B cell (primary cell): ENCODE results near the gene NSD1. TPM values are rescaled to one million over a fixed set of nuclear protein-coding genes. Genes with fewer than 3 reads are reported as not detected.

ENCODE experiments used
- ATAC-seq: fragments of 200-7000 bp; cut with Tn5 transposase; one replicate; pipeline ENCODE4 v1.10.0; 2021; ENCODE audit warnings: low read depth, mild to moderate bottlenecking, moderate number of reproducible peaks, moderate library complexity
- CTCF ChIA-PET: fragments of 350-600 bp; sonication (Branson Sonifier 250); formaldehyde crosslinking; loops from one replicate; lab custom pipeline; 2021; ENCODE audit warnings: antibody characterized with exemption, inconsistent platforms; lab: Charles Lee
- POLR2A ChIA-PET: fragments of 350-600 bp; sonication (Branson Sonifier 250); formaldehyde crosslinking; loops from one replicate; lab custom pipeline; 2021; ENCODE audit warnings: antibody characterized with exemption; lab: Charles Lee
- DNase-seq: peaks from one replicate; pipeline ENCODE4 v3.0.0; 2013
- H2AFZ ChIP-seq: 2 replicates; pipeline ENCODE4 v1.6.1; 2012; ENCODE audit warnings: mild to moderate bottlenecking, low read depth, low read length; ENCODE audit not compliant: insufficient read depth, poor library complexity, severe bottlenecking
- H3K27ac ChIP-seq, 2 donors: 1 replicate in 1 of 2; 2 replicates in 1 of 2; pipeline ENCODE4 v1.5.1; 2012 to 2013; ENCODE audit warnings: low read length in 2 of 2, mild to moderate bottlenecking in 2 of 2, moderate library complexity in 1 of 2
- H3K27me3 ChIP-seq, 4 experiments: fragments of 200-600 bp in 1 of 4; sonication (generic) in 1 of 4; replicated peaks in 1 of 4; 1 replicate in 2 of 4; 2 replicates in 2 of 4; pipeline versions ENCODE4 v1.6.1 to v1.7.0; 2013 to 2016; ENCODE audit warnings: low read length in 3 of 4, mild to moderate bottlenecking in 2 of 4, mixed read lengths in 1 of 4, moderate library complexity in 1 of 4; ENCODE audit not compliant: insufficient read depth in 4 of 4, control insufficient read depth in 3 of 4; ENCODE audit errors: control extremely low read depth in 1 of 4
- H3K36me3 ChIP-seq, 2 experiments: replicated peaks in 1 of 2; 1 replicate in 1 of 2; 2 replicates in 1 of 2; pipeline versions ENCODE4 v1.6.1 to v1.7.1; 2013; ENCODE audit warnings: low read length in 1 of 2; ENCODE audit not compliant: insufficient read depth in 2 of 2, control insufficient read depth in 1 of 2; ENCODE audit errors: control extremely low read depth in 1 of 2, extremely low read depth in 1 of 2
- H3K4me1 ChIP-seq, 2 donors: fragments of 200-600 bp in 1 of 2; sonication (generic) in 1 of 2; 1 replicate in 1 of 2; 2 replicates in 1 of 2; pipeline versions ENCODE4 v1.5.1 to v1.6.1; 2013 to 2017; ENCODE audit warnings: low read length in 2 of 2; ENCODE audit not compliant: control insufficient read depth in 2 of 2, insufficient read depth in 2 of 2
- H3K4me2 ChIP-seq: replicated peaks from 2 replicates; pipeline ENCODE3; 2012; ENCODE audit warnings: mild to moderate bottlenecking, low read depth, low read length; ENCODE audit not compliant: poor library complexity, severe bottlenecking
- H3K4me3 ChIP-seq, 5 experiments: fragments of 200-600 bp in 1 of 5; sonication (generic) in 1 of 5; 1 replicate in 3 of 5; 2 replicates in 2 of 5; pipeline versions ENCODE4 v1.5.1 to v1.7.0; 2011 to 2016; ENCODE audit warnings: low read length in 4 of 5, mild to moderate bottlenecking in 4 of 5, low read depth in 2 of 5, control low read depth in 1 of 5, moderate library complexity in 1 of 5; ENCODE audit not compliant: insufficient read depth in 1 of 5; ENCODE audit errors: control extremely low read depth in 1 of 5, extremely low read depth in 1 of 5
- H3K79me2 ChIP-seq: fragments of 200-600 bp; sonication (generic); one replicate; pipeline ENCODE4 v1.6.0; 2016; ENCODE audit warnings: low read length; ENCODE audit not compliant: control insufficient read depth, insufficient read depth
- H3K9ac ChIP-seq: fragments of 200-600 bp; sonication (generic); 2 replicates; pipeline ENCODE4 v1.6.1; 2017; ENCODE audit warnings: mild to moderate bottlenecking, low read length, moderate library complexity
- H3K9me3 ChIP-seq, 3 donors: one replicate each; pipeline versions ENCODE4 v1.6.1 to v1.7.1; 2013; ENCODE audit warnings: low read length in 2 of 3; ENCODE audit not compliant: control insufficient read depth in 2 of 3, insufficient read depth in 1 of 3; ENCODE audit errors: control extremely low read depth in 1 of 3
- H4K20me1 ChIP-seq: 2 replicates; pipeline ENCODE4 v1.6.0; 2012; ENCODE audit warnings: mild to moderate bottlenecking, low read length; ENCODE audit not compliant: insufficient read depth, control insufficient read depth, poor library complexity, severe bottlenecking
- H3K27ac Mint-ChIP-seq: one replicate; pipeline ENCODE4 v1.8.0; 2021; ENCODE audit warnings: mixed read lengths
- H3K27me3 Mint-ChIP-seq: one replicate; pipeline ENCODE4 v1.8.0; 2021; ENCODE audit warnings: mixed read lengths
- H3K4me1 Mint-ChIP-seq: one replicate; pipeline ENCODE4 v1.8.0; 2021; ENCODE audit warnings: mixed read lengths
- H3K4me3 Mint-ChIP-seq: one replicate; pipeline ENCODE4 v1.8.0; 2021; ENCODE audit warnings: mixed read lengths
- H3K9me3 Mint-ChIP-seq: one replicate; pipeline ENCODE4 v1.8.0; 2022; ENCODE audit warnings: mixed read lengths; ENCODE audit not compliant: insufficient read depth
- EZH2 ChIP-seq: IDR thresholded peaks from 2 replicates; pipeline ENCODE4 v1.6.1; 2012; ENCODE audit warnings: borderline replicate concordance, low read depth, mild to moderate bottlenecking, moderate library complexity, low read length; ENCODE audit not compliant: insufficient read depth, poor library complexity, severe bottlenecking
- WGBS: methylation state at CpG from one replicate; pipeline ENCODE4 v1.1.5; 2013; ENCODE audit warnings: missing lambda C conversion rate; ENCODE audit not compliant: insufficient coverage; 5-methylcytosine and 5-hydroxymethylcytosine counted together
- intact Hi-C: fragments of 100-400 bp; cut with micrococcal nuclease; formaldehyde crosslinking; loops from one replicate; pipeline ENCODE4 v1.10.0; 2022
- polyA plus RNA-seq: library from polyadenylated mRNA; depleted of rRNA; stranded (reverse); fragments of >200 nt; gene quantifications from 2 replicates; pipeline ENCODE4 v1.2.3, GENCODE V29; 2012
- total RNA-seq, 2 donors: library from RNA; stranded (reverse); fragments of 120-200 nt in 1 of 2; gene quantifications; 1 replicate in 1 of 2; 2 replicates in 1 of 2; pipeline versions ENCODE4 v1.2.3 to v1.2.4, GENCODE V29; 2013 to 2022
- TF ChIP-seq, protein P1 (sequence below): fragments of 200-600 bp; IDR thresholded peaks from one replicate; pipeline ENCODE4 v1.8.0; 2022; ENCODE audit warnings: antibody characterized with exemption, mild to moderate bottlenecking

NSD1 gene
- total and polyA plus RNA-seq, 2 donors (not counting 1 experiment from before 2014, with no cell fraction given): 10.8 to 145 TPM

DNA sequence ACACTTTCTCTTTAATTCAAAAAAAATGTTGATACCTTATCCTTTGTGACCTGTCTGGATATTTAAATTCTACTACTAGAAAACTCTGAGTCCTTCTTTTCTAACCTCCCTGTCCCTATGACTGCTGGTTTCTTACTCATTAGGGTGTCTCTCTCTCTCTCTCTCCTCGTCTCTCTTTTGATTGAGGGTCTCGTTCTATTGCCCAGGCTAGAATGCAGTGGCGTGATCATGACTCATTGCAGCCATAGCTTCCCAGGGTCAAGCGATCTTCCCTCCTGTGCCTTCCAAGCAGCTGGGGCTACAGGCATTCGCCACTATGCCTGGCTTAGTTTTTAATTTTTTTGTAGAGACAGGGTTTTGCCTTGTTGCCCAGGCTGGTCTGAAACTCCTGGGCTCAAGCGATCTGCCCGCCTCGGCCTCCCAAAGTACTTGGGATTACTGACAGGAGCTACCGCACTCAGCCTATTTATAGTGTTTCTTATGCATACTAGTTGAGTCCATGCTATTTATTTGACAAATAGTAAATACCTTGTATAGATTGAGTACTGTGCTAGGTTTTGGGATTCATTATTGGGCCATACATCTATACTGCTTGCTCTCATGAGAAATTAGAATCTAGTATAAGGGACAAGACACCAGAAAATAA is 61.9 kb downstream of the NSD1 start:
- no peak for DNase-seq
- Histone ChIP-seq H2AFZ (no peak overlapping the region), H3K36me3 (peaks cover 11 to 47% of the 10 kb centered on the region in 2 experiments), H3K9me3 (no peaks in the 10 kb centered on the region), H3K4me2 (no peak overlapping the region), H4K20me1 (no peaks in the 10 kb centered on the region), H3K4me3 (no peak overlapping the region), H3K4me1 (peaks cover 0 to 8% of the 10 kb centered on the region in 2 donors), H3K9ac (no peak overlapping the region), H3K27me3 (no peaks in the 10 kb centered on the region), H3K27ac (no peak overlapping the region), H3K79me2 (peaks cover 39% of the 10 kb centered on the region)
- ChIA-PET POLR2A (no interaction called here), CTCF (no interaction called here)
- no peak for ATAC-seq
- WGBS: 96% methylated on average over 5 of the region's 9 CpGs
- intact Hi-C loops: no loop called here
- H3K9me3 Mint-ChIP-seq: no peaks in the 10 kb centered on the region
- no peak overlapping the region for H3K27ac Mint-ChIP-seq
- H3K4me3 Mint-ChIP-seq: no peak overlapping the region
- peaks cover 11% of the 10 kb centered on the region for H3K4me1 Mint-ChIP-seq
- H3K27me3 Mint-ChIP-seq: no peaks in the 10 kb centered on the region
- TF ChIP-seq, protein P1, sequence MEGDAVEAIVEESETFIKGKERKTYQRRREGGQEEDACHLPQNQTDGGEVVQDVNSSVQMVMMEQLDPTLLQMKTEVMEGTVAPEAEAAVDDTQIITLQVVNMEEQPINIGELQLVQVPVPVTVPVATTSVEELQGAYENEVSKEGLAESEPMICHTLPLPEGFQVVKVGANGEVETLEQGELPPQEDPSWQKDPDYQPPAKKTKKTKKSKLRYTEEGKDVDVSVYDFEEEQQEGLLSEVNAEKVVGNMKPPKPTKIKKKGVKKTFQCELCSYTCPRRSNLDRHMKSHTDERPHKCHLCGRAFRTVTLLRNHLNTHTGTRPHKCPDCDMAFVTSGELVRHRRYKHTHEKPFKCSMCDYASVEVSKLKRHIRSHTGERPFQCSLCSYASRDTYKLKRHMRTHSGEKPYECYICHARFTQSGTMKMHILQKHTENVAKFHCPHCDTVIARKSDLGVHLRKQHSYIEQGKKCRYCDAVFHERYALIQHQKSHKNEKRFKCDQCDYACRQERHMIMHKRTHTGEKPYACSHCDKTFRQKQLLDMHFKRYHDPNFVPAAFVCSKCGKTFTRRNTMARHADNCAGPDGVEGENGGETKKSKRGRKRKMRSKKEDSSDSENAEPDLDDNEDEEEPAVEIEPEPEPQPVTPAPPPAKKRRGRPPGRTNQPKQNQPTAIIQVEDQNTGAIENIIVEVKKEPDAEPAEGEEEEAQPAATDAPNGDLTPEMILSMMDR: no peak
- no peak for TF ChIP-seq EZH2

DNA sequence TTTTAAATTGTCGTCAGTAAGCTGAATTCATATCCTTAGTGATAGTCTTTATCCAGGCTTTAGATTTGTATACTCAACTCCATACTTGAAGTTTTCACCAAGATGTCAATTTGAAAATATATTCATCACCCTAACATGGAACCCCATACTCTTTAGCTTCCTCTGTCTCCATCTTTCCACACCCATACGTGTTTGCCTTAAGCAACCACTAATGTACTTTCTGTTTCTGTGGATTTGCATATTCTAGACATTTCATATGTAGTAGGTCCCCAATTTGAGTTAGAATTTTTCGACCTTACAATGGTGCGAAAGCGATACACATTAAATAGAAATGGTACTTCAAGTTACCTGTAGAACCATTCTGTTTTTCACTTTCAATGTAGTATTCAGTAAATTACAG is 65.2 kb downstream of the NSD1 start:
- Histone ChIP-seq H4K20me1 (no peaks in the 10 kb centered on the region), H3K27me3 (no peaks in the 10 kb centered on the region), H3K36me3 (peaks cover 15 to 64% of the 10 kb centered on the region in 2 experiments), H3K27ac (no peak overlapping the region), H3K4me3 (no peak overlapping the region), H3K9ac (no peak overlapping the region), H2AFZ (no peak overlapping the region), H3K9me3 (no peaks in the 10 kb centered on the region), H3K79me2 (peaks cover 54% of the 10 kb centered on the region), H3K4me1 (peaks cover 0 to 8% of the 10 kb centered on the region in 2 donors), H3K4me2 (no peak overlapping the region)
- no peaks in the 10 kb centered on the region for H3K27me3 Mint-ChIP-seq
- no CpG with 5 or more reads among the region's 5 CpGs for WGBS
- intact Hi-C loops: no loop called here
- H3K27ac Mint-ChIP-seq: peak overlapping the region; percentile 2
- H3K4me3 Mint-ChIP-seq: no peak overlapping the region
- ChIA-PET CTCF (no interaction called here), POLR2A (no interaction called here)
- H3K9me3 Mint-ChIP-seq: no peaks in the 10 kb centered on the region
- peaks cover 14% of the 10 kb centered on the region for H3K4me1 Mint-ChIP-seq
- no peak for DNase-seq
- TF ChIP-seq, protein P1: no peak
- no peak for TF ChIP-seq EZH2
- ATAC-seq: no peak
